Retina (tissue), 1 donor: Measurements from ENCODE around the gene RNF38.
A peak's percentile ranks its signal among the peaks of the same experiment; 100 is the strongest.
"Not testable (repeated sequence)": the region's sequence is repeated elsewhere in the genome, so short reads cannot be mapped to it uniquely, and the experiment has no call there.

Experiments used
- DNase-seq: peaks from one replicate; pipeline ENCODE4 v3.0.0-alpha.2; 2016

The RNF38 gene

DNA sequence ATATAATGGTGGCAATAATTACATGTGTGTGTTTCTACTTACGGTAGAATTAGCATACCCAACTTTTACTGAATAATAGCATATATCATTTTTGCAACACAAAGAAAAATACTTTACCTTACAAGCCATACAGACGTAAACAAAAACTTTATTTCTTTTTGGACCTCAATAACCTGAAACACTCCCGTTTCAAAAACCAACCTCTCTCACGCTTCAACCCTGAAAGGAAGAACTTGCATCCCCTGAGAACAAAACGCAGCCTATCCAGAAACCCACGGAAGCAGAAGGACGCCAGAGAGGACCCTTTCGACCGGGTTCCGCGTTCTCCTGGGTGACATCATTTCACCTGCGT, at the start of gene RNF38:
TSS of gene RNF38 (minus strand) at position 290 of the 352 bp plus-strand sequence. CDS start at position 129, 161 bp downstream.
- no peak for DNase-seq

DNA sequence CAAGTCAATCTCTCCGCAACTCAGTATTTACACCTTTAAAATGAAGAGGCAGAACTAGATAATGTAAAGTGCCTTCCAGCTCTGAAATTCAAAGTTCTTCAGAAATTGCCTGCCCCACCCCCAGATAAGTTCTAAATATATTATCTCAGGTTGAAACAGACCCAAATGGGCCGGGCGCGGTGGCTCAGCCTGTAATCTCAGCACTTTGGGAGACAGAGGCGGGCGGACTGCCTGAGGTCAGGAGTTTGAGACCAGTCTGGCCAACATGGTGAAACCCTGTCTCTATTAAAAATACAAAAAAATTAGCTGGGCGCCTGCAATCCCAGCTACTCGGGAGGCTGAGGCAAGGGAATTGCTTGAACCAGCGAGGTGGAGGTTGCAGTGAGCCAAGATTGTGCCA, 48.5 kb upstream of the RNF38 start:
- not testable (repeated sequence) for DNase-seq

GRCh38 chr9:36448017-36448416, 47.9 kb upstream of the RNF38 start:
- no peak for DNase-seq

GRCh38 chr9:36446678-36447077, 46.6 kb upstream of the RNF38 start:
- DNase-seq, result not testable (repeated sequence)

- no peak for DNase-seq
These were observed 45.8 kb upstream of the RNF38 start for GRCh38 chr9:36445800-36446361.

DNA sequence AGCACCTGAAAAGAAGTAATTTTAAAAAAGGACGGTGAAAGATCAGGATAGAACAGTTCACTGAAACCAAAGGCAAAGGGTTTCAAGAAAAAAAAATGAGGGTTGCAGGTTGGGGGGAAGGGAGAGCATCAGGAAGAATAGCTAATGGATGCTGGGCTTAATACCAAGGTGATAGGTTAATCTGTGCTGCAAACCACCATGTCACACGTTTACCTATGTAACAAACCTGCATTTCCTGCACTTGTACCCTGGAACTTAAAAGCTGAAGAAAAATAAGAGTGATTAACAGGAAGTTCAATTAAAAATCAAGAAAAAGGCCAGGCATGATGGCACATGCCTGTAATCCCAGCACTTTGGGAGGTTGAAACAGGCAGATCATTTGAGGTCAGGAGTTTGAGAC, 44.1 kb upstream of the RNF38 start:
- no peak for DNase-seq

DNA sequence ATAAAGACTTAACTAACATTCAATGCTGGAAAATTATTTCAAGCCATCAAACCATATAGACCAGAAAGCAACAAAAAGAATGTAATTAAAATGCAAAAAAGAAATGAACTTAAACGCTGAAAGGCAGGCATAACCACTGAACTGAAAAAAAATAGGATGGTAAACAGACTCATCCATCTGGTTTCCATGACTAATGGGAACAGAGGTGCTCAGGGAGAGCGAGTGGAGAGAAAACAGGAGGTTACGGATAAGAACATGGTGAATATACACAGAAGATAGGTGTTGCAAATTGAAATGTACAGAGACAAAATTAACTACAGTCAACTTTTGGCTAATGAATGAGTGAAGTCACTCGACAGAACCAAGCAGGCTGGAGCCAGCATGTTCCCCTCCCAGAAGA, 43.5 kb upstream of the RNF38 start:
- no peak for DNase-seq

- no peak for DNase-seq
These were observed 42.6 kb upstream of the RNF38 start for GRCh38 chr9:36442710-36443109.

DNA sequence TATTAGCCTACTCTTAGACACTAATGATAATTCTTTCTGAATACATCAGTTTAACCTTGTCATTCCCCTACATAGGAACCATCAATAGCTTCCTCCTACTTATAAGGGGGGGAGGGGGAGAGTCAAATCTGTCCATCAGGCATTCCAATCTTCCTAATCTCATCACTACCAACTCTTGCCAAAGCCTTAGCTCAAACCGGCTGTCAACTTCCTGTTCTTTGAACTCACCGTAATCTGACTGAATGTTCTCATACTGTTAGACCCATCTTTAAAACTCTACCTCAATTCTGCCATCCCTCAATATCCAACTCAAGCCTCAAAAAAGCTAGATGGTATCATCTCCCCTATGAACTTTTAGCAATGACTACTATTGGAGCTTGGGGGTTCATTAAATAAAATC, 41.9 kb upstream of the RNF38 start:
- no peak for DNase-seq

DNA sequence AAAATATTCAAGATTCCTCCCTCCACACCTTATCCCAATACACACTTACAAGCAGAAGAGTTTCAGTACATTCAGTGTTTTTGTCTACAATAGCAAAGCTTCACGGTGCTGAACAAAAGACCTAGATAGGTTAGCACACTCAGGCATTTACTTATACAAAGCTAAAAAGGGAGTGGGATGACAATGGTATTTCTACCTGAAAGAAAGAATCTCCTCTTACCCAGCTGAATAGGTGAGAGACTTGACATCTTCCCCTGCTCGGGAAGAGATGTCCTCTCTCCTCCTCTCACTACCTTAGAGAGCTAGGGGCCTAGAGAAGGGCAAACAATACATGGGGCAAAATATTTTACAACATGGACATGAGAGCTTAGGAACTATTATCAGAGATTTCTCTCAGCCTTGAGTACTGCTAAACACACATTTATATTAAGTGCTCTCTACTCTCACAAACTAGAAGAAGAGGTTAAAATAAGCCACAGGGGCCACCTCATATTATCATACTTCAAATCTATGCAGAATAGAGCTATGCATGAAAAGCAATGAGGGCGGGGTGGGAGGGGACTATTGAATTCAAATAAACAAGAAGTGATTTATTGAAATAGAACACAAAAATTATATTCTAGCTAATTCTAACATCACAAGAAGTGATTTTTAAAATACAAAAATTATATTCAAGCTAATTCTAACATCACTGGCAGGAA, 38.6 kb upstream of the RNF38 start:
- no peak for DNase-seq

DNA sequence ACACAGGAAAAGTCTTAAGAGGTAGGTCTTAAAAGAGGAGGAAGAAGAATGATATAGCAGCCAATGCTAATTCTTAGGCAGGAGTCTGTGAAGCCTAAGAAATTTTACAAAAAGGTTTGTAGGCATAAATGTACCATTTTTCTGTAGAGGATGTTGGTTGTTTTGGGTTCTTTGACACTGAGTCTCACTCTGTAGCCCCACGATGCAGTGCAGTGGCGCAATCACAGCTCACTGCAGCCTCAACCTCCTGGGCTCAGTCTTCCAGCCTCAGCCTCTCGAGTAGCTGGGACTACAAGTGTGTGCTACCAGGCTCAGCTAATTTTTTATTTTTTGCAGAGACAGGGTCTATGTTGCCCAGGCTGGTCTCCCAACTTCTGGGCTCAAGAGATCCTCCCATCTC, 37.7 kb upstream of the RNF38 start:
- no peak for DNase-seq

GRCh38 chr9:36436909-36437308, 36.8 kb upstream of the RNF38 start:
- no peak for DNase-seq

DNA sequence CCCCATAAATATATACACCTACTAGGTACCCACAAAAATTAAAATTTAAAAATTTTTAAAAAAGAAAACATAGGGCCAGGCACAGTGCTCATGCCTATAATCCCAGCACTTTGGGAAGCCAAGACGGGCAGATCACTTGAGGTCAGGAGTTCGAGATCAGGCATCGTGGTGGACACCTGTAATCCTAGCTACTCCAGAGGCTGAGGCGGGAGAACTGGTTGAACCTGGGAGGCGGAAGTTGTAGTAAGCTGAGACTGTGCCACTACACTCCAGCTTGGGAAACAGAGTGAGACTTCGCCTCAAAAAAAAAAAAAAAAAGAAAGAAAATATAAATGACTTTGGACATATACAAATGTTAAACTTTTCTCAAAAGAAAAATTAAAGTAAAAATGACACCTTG, 33.3 kb upstream of the RNF38 start:
- DNase-seq, result no peak

DNA sequence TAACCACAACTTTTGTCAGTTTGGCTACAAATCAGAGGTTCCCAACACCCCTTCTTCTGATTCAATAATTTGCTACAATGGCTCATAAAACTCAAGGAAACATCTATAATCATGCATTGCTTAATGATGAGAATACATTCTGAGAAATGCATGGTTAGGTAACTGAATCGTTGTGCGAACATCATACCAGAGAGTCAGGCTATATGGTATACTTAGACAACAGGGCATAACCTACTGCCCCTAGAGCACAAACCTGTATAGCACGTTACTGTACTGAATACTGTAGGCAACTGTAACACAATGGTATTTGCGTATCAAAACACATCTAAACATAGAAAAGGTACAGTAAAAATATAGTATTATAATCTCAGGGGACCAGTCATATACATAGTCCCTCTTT, 31.0 kb upstream of the RNF38 start:
- DNase-seq, result no peak

DNA sequence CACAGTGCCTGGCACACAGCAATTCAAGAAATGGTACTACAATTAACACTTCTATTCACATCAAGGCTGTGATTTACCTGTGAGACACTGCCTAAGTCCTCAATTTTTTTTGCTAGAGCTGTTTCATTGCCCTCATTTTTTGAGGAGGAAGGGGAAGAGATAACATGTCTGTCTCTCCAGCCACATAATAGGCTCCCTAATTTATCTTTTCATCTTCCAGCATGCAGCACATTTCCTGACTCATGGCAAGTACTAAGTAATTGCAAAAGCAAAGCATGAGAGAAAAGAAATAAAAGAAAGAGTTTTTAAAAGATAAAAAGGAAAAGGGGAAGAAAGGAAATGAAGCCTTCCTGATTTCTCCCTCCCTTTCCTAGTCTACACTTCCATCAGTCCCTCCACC, 26.9 kb upstream of the RNF38 start:
- DNase-seq, result no peak

DNA sequence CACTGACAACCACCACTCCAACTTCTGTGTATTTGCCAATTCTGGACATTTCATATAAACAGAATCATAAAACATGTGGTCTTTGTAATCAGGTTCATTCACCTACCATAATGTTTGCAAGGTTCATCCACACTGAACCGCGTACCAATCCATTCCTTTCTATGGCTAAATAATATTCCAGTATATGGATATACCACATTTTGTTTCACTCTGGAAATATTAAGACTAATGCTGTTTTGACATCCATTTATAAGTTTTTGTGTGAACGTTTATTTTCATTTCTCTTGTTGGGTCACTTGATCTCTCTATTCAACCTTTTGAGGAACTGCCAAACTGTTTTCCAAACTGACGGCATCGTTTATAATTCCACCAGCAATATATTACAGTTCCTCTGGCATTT, 26.3 kb upstream of the RNF38 start:
- no peak for DNase-seq

DNA sequence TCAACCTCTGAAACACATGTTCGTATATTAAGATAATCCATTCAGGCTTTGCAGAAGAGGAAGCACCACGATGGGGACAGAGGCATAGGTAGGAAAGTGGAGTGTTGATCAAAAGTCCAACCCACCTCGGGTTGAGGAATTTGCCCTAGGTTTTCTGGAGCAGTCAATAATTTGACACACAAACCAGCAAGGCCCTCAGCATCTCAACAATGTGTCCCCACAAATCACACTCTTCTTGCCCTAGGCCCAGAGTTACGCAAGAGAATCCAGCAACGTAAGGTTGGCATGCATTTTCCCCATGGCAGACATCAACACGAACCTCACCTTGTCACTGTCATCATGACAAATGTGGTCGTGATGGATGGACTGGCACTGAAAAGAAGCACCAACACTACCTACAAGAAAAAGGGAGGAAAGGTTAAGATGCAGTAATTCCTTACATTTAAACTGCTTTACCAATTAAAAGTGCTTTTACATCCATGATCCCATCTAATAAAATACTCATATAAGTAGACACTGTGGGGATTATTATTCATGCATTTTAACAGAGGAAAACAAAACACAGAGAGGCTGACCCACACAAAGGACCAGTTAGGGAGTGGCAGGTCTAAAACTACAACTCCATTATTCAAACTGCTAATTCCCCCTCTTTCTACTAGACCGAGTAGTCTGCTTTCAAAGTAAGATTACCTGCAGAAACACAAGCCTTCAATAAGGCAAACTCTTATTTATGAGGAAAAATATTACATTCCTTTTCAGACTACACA, 24.4 kb upstream of the RNF38 start:
- no peak for DNase-seq

GRCh38 chr9:36423206-36423605, 23.1 kb upstream of the RNF38 start:
- no peak for DNase-seq

DNA sequence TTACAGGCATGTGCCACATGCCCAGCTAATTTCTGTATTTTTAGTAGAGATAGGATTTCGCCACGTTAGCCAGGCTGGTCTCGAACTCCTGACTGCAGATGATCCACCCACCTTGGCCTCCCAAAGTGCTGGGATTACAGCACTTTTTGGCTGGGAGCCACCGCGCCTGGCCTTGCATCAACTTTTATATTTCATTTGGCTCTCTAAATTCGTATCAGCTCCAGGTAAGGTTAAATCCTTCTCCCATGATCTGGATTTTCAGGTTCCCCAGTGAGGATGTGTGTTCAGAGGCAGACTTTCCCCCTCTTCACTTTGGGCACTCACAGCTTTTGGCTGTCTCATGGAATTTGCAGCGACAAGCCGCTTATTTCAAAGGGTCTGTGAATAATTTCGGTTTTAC, 16.8 kb upstream of the RNF38 start:
- no peak for DNase-seq

- no peak for DNase-seq
These were observed 15.9 kb upstream of the RNF38 start for GRCh38 chr9:36415822-36416525.

GRCh38 chr9:36411410-36411809, 11.3 kb upstream of the RNF38 start:
- DNase-seq, result not testable (repeated sequence)

DNA sequence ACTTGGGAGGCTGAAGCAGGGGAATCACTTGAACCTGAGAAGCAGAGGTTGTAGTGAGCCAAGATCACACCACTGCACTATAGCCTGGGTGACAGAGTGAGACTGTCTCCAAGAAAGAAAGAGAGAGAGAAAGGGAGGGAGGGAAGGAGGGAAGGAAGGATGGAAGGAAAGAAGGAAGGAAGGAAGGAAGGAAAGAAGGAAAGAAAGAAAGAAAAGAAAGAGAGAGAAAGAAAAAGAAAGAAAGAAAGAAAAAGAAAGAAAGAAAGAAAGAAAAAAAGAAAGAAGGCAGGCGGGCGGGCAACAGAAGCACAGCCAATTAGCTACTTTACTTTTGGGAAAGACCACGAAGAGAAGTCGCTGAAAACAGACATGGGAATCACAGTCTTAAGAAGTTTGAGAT, 9.0 kb upstream of the RNF38 start:
- not testable (repeated sequence) for DNase-seq

DNA sequence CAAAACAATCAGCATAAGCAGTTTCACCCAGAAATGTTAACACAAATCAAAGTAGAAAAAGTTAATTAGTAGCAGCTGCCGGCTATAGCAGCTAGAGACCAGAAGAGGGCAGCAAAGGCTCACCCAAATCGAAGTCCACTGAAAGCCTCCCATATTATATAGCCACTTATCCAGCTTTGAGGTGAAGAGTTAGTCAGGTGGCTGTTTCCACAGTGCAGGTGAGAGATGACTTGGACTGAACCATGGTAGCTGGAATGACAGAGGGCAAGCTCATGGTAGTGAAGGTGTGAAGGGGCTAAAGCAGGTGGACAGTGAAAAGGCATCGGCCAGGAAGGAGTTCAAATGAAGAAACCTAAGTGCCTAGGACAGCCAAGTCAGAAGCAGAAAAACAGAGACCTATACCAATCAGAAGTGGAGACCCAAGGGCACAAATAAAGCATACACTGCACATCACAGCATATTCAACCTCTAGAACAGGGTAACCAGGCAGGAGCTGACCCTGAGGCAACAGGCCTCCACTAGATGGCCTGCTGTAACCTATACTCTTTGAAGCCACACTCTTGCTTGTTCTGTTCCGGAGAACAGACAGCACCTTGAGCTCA, 7.2 kb upstream of the RNF38 start:
- DNase-seq, result peak; percentile 79
